ENCODE measurements around the gene PDE4D.
A peak's percentile ranks its signal among the peaks of the same experiment; 100 is the strongest.

PDE4D gene

GRCh38 chr5:59279979-59280378, 613.5 kb downstream of the PDE4D start:
- Histone ChIP-seq H3K9me3 (no peaks in the 10 kb centered on the region), H3K4me3 (no peak overlapping the region), H3K4me1 (peaks cover 0 to 26% (median 10%) of the 10 kb centered on the region in 4 donors), H3K27me3 (no peaks in the 10 kb centered on the region), H3K27ac (no peak overlapping the region), H3K36me3 (no peaks in the 10 kb centered on the region)
- DNase-seq: no peak
- intact Hi-C loops (cut with DNase I; ENCODE audit: low total_unique reads): no loop called here
- no peak for TF ChIP-seq CTCF (IDR thresholded peaks at IDR 0.05)

- no peaks in the 10 kb centered on the region for H3K9me3 ChIP-seq
- no peak for TF ChIP-seq CTCF (IDR thresholded peaks at IDR 0.05)
- H3K27me3 ChIP-seq: no peaks in the 10 kb centered on the region
- H3K4me3 ChIP-seq: peak overlapping the region in 1 of 2 donors; percentile 63
- H3K36me3 ChIP-seq: no peaks in the 10 kb centered on the region
- DNase-seq: no peak
- peak overlapping the region; percentile 75 to 81 for H3K27ac ChIP-seq
- peaks cover 0 to 48% (median 10%) of the 10 kb centered on the region in 4 donors for H3K4me1 ChIP-seq
- intact Hi-C loops (cut with DNase I; ENCODE audit: low total_unique reads): no loop called here
These were observed 616.6 kb downstream of the PDE4D start for GRCh38 chr5:59276917-59277372.

GRCh38 chr5:59276325-59276675, 617.2 kb downstream of the PDE4D start:
- no peak for DNase-seq
- TF ChIP-seq CTCF (IDR thresholded peaks at IDR 0.05): no peak
- no peaks in the 10 kb centered on the region for H3K9me3 ChIP-seq
- intact Hi-C loops (cut with DNase I; ENCODE audit: low total_unique reads): no loop called here
- no peaks in the 10 kb centered on the region for H3K36me3 ChIP-seq
- peaks cover 0 to 48% (median 10%) of the 10 kb centered on the region in 4 donors for H3K4me1 ChIP-seq
- no peaks in the 10 kb centered on the region for H3K27me3 ChIP-seq
- peak overlapping the region; percentile 54 to 63 for H3K4me3 ChIP-seq
- peak overlapping the region; percentile 75 to 81 for H3K27ac ChIP-seq

- intact Hi-C loops (cut with DNase I; ENCODE audit: low total_unique reads): no loop called here
- Histone ChIP-seq H3K4me3 (peak overlapping the region; percentile 54 to 63), H3K27ac (peak overlapping the region; percentile 75 to 81)
These were observed 617.8 kb downstream of the PDE4D start for GRCh38 chr5:59275510-59276324.

GRCh38 chr5:59275170-59275509, 618.4 kb downstream of the PDE4D start:
- no peak for TF ChIP-seq CTCF (IDR thresholded peaks at IDR 0.05)
- intact Hi-C loops (cut with DNase I; ENCODE audit: low total_unique reads): no loop called here
- no peak for DNase-seq
- H3K36me3 ChIP-seq: no peaks in the 10 kb centered on the region
- H3K9me3 ChIP-seq: no peaks in the 10 kb centered on the region
- H3K27ac ChIP-seq: peak overlapping the region; percentile 75 to 81
- peaks cover 0 to 48% (median 12%) of the 10 kb centered on the region in 4 donors for H3K4me1 ChIP-seq
- H3K27me3 ChIP-seq: no peaks in the 10 kb centered on the region
- peak overlapping the region; percentile 54 to 63 for H3K4me3 ChIP-seq

More at GRCh38 chr5:59275510-59276324, 617.8 kb downstream of the PDE4D start:
- Histone ChIP-seq H3K27me3 (no peaks in the 10 kb centered on the region), H3K36me3 (no peaks in the 10 kb centered on the region), H3K9me3 (no peaks in the 10 kb centered on the region), H3K4me1 (peaks cover 0 to 48% (median 10%) of the 10 kb centered on the region in 4 donors)
- no peak for TF ChIP-seq CTCF (IDR thresholded peaks at IDR 0.05)
- peak; percentile 49 to 70 for DNase-seq

Measured in tibial artery (tissue), 4 donors.